ENCODE data around the gene PPP2R3A.
"Not testable (repeated sequence)": the region's sequence is repeated elsewhere in the genome, so short reads cannot be mapped to it uniquely, and the experiment has no call there.

Gene PPP2R3A

DNA sequence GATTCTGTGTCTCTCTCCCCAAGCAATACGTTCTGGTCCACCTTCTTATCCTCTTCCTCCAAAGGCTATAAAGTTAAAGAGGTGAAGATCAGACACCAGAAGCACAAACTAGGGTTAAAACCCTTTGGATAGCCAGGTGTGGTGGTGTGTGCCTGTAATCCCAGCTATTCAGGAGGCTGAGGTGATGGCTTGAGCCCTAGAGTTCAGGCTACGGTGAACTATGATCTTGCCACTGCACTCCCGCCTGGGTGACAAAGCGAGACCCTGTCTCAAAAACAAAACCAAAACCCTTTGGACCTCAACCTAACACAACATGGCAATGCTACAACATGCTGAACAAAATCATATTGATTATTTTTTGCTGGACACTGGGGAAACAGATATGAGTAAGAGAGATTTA lies 187.4 kb downstream of the PPP2R3A start:
- H3K4me3 ChIP-seq, result no peak overlapping the region
- no peak for DNase-seq (ENCODE audit: low spot score)
- TF ChIP-seq CTCF (IDR thresholded peaks at IDR 0.05), result no peak
- H3K27ac ChIP-seq, result no peak overlapping the region

DNA sequence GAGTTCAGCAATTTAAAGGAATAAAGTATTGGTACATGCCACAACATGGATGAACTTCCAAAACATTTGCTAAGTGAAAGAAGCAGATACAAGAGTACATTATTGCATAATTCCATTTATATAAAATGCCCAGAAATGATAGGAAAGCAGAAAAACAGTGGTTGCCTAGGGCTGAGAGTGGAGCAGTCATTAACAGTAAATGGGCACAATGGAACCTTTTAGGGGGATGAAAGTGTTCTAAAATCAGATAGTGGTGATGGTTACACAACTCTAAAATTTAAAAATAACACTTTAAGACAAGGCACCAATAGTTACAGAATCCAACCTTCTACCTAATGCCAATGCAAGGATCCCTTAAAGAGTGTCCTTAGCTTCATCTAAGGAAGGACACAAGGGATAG lies 196.0 kb downstream of the PPP2R3A start:
- no peak overlapping the region for H3K4me3 ChIP-seq
- DNase-seq (ENCODE audit: low spot score), result no peak
- no peak overlapping the region for H3K27ac ChIP-seq
- no peak for TF ChIP-seq CTCF (IDR thresholded peaks at IDR 0.05)

DNA sequence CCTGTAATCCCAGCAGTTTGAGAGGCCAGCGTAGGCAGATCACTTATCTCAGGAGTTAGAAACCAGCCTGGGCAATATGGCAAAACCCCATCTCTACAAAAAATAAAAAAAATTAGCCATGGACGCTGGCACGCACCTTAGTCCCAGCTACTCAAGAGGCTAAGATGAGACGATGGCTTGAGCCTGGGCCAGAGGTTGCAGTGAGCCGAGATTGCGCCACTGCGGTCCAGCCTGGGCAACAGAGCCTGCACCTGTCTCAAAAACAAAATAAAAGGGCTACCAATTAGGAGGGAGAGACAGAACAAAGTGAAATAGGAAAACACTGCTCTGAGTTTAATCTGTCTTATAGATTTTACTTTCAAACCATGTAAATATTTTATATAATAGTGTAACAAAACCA lies 196.8 kb downstream of the PPP2R3A start:
- no peak overlapping the region for H3K27ac ChIP-seq
- no peak for DNase-seq (ENCODE audit: low spot score)
- TF ChIP-seq CTCF (IDR thresholded peaks at IDR 0.05), result no peak
- no peak overlapping the region for H3K4me3 ChIP-seq

DNA sequence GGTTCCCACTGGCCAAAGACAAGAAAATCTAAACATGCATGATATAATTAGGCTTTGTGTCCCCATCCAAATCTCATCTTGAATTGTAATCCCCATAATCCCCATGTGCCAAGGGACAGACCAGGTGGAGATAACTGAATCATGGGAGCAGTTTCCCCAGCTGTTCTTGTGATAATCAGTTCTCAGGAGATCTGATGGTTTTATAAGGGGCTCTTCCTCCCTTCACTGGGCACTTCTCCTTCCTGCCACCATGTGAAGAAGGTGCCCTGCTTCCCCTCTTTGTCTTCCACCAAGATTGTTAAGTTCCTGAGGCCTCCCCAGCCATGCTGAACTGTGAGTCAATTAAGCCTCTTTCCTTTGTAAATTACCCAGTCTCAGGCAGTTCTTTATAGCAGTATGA lies 198.1 kb downstream of the PPP2R3A start:
- not testable (repeated sequence) for H3K4me3 ChIP-seq; H3K27ac ChIP-seq; DNase-seq (ENCODE audit: low spot score)

DNA sequence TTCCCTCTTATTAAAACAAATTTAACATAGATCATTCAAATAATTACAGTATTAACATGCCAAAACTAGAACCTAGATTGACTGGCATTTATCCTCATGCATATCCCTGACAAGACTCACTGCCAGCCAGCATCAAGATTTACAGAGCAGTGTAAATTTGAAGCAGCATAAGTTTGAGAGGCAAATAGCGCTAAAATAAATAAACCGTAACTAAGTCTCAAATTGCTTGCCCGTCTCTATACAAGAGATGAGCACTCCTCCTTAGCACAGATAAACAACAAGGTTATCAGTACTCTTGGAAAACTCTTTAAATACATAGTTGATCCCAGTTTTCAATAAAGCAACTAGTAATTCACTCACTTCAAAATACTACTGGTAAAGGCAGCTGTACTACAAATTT lies 201.0 kb downstream of the PPP2R3A start:
- no peak for TF ChIP-seq CTCF (IDR thresholded peaks at IDR 0.05)
- no peak for DNase-seq (ENCODE audit: low spot score)
- no peak overlapping the region for H3K4me3 ChIP-seq
- no peak overlapping the region for H3K27ac ChIP-seq

GRCh38 chr3:136168236-136168635 lies 202.7 kb downstream of the PPP2R3A start:
- H3K4me3 ChIP-seq; H3K27ac ChIP-seq; DNase-seq (ENCODE audit: low spot score): not testable (repeated sequence)

DNA sequence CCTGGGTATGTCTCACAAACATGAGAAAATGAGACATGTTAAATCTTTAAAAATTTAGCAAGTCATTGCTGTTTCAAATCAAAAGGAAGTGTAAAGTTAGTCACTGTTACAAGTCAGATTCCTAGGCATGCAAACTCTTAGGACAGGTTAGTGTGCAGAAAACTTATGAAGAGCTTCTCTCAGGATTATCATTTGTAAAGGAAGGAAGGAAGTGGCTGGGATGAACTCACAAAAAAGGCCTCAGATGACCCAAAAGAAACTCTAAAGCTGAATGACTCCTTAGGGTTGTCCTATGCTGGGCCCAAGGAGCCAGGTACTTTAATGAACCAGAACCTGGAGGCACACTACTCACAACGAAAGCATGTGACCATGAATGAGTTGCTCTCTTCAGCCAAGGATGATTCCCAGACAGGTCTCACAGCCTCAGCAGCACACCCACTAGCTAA lies 205.6 kb downstream of the PPP2R3A start:
- no peak for TF ChIP-seq CTCF (IDR thresholded peaks at IDR 0.05)
- Histone ChIP-seq H3K27ac (no peak overlapping the region), H3K4me3 (no peak overlapping the region)
- no peak for DNase-seq (ENCODE audit: low spot score)

DNA sequence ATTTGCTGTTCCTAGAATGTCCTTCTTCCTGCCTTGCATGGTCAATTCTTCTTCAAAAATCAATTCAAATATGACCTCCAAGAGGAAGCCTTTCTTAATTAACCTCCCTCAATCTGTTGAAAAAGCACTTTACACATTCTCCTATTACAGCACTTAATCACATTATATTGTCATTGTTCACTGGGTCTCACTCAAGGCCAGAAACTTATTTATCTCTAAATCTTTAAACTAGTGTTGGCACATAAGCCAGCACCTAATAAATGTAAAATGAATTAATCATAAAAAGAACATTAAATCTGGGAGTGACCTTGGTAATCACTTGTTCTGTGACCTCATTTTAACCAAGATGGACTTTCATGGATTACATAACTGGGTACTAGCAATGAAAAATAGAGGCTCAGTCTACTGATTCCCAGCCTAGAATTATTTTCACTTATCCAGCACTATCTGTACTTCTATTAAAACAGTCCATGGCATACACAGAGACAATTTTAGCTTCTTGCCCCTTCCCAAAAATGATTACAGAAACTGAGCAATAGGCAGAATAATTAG lies 208.5 kb downstream of the PPP2R3A start:
- no peak for TF ChIP-seq CTCF (IDR thresholded peaks at IDR 0.05)
- H3K27ac ChIP-seq, result no peak overlapping the region
- no peak for DNase-seq (ENCODE audit: low spot score)
- H3K4me3 ChIP-seq, result no peak overlapping the region
